Measurements from ENCODE around the gene CES5A.

CES5A gene

GRCh38 chr16:55846598-55847346 lies 28.4 kb downstream of the CES5A start:
- H4K20me1 ChIP-seq (ENCODE audit: low read depth, low read length) = no peaks in the 10 kb centered on the region
- H3K4me2 ChIP-seq (ENCODE audit: low read depth, low read length, poor library complexity, severe bottlenecking) = no peak overlapping the region
- TF ChIP-seq CTCF (IDR thresholded peaks at IDR 0.05; ENCODE audit: insufficient read depth, low read length, poor library complexity, severe bottlenecking) (no peak), EZH2phosphoT487 (conservative IDR thresholded peaks at IDR 0.05; ENCODE audit: low read length) (no peak)
- no peaks in the 10 kb centered on the region for H3K79me2 ChIP-seq (ENCODE audit: insufficient read depth, low read length)
- no peaks in the 10 kb centered on the region for H3F3A ChIP-seq (ENCODE audit: insufficient read depth)
- no peak overlapping the region for H3K4me3 ChIP-seq (ENCODE audit: insufficient read depth, low read length, poor library complexity, severe bottlenecking)
- H3K9me2 ChIP-seq (replicated peaks; ENCODE audit: insufficient read depth, low read length) = no peaks in the 10 kb centered on the region
- no peak overlapping the region for H2AFZ ChIP-seq (ENCODE audit: low read depth, low read length, severe bottlenecking)
- no peak overlapping the region for H3K27ac ChIP-seq (ENCODE audit: low read depth, low read length)
- H3K9ac ChIP-seq (ENCODE audit: low read length) = no peak overlapping the region
- H3K9me3 ChIP-seq (ENCODE audit: insufficient read depth, low read length) = no peaks in the 10 kb centered on the region
- H3K36me3 ChIP-seq (ENCODE audit: low read length) = no peaks in the 10 kb centered on the region
- H3K27me3 ChIP-seq (ENCODE audit: low read length) = no peaks in the 10 kb centered on the region

- H3K27ac ChIP-seq (ENCODE audit: low read depth, low read length) = no peak overlapping the region
- no peak overlapping the region for H3K4me3 ChIP-seq (ENCODE audit: insufficient read depth, low read length, poor library complexity, severe bottlenecking)
- TF ChIP-seq CTCF (IDR thresholded peaks at IDR 0.05; ENCODE audit: insufficient read depth, low read length, poor library complexity, severe bottlenecking) (no peak), EZH2phosphoT487 (conservative IDR thresholded peaks at IDR 0.05; ENCODE audit: low read length) (no peak)
- no peak overlapping the region for H3K4me2 ChIP-seq (ENCODE audit: low read depth, low read length, poor library complexity, severe bottlenecking)
- no peaks in the 10 kb centered on the region for H3K36me3 ChIP-seq (ENCODE audit: low read length)
- H3K9ac ChIP-seq (ENCODE audit: low read length) = no peak overlapping the region
- H3K9me3 ChIP-seq (ENCODE audit: insufficient read depth, low read length) = no peaks in the 10 kb centered on the region
- H3F3A ChIP-seq (ENCODE audit: insufficient read depth) = no peaks in the 10 kb centered on the region
- no peaks in the 10 kb centered on the region for H4K20me1 ChIP-seq (ENCODE audit: low read depth, low read length)
- no peaks in the 10 kb centered on the region for H3K79me2 ChIP-seq (ENCODE audit: insufficient read depth, low read length)
- H2AFZ ChIP-seq (ENCODE audit: low read depth, low read length, severe bottlenecking) = no peak overlapping the region
- H3K9me2 ChIP-seq (replicated peaks; ENCODE audit: insufficient read depth, low read length) = no peaks in the 10 kb centered on the region
- no peaks in the 10 kb centered on the region for H3K27me3 ChIP-seq (ENCODE audit: low read length)
These were observed 32.1 kb downstream of the CES5A start for GRCh38 chr16:55843105-55843395.

GRCh38 chr16:55842369-55843104 lies 32.6 kb downstream of the CES5A start:
- H3K36me3 ChIP-seq (ENCODE audit: low read length) = no peaks in the 10 kb centered on the region
- H3K27me3 ChIP-seq (ENCODE audit: low read length) = no peaks in the 10 kb centered on the region
- H3K27ac ChIP-seq (ENCODE audit: low read depth, low read length) = no peak overlapping the region
- no peak overlapping the region for H2AFZ ChIP-seq (ENCODE audit: low read depth, low read length, severe bottlenecking)
- no peak overlapping the region for H3K4me3 ChIP-seq (ENCODE audit: insufficient read depth, low read length, poor library complexity, severe bottlenecking)
- H3K4me2 ChIP-seq (ENCODE audit: low read depth, low read length, poor library complexity, severe bottlenecking) = no peak overlapping the region
- no peaks in the 10 kb centered on the region for H3F3A ChIP-seq (ENCODE audit: insufficient read depth)
- H3K9ac ChIP-seq (ENCODE audit: low read length) = no peak overlapping the region
- H3K79me2 ChIP-seq (ENCODE audit: insufficient read depth, low read length) = no peaks in the 10 kb centered on the region
- no peaks in the 10 kb centered on the region for H3K9me2 ChIP-seq (replicated peaks; ENCODE audit: insufficient read depth, low read length)
- H3K9me3 ChIP-seq (ENCODE audit: insufficient read depth, low read length) = no peaks in the 10 kb centered on the region
- TF ChIP-seq CTCF (IDR thresholded peaks at IDR 0.05; ENCODE audit: insufficient read depth, low read length, poor library complexity, severe bottlenecking) (peak; percentile 80), EZH2phosphoT487 (conservative IDR thresholded peaks at IDR 0.05; ENCODE audit: low read length) (no peak)
- H4K20me1 ChIP-seq (ENCODE audit: low read depth, low read length) = no peaks in the 10 kb centered on the region
